ENCODE measurements around the gene LDHAL6B.
A peak's percentile ranks its signal among the peaks of the same experiment; 100 is the strongest.

The LDHAL6B gene

GRCh38 chr15:59227021-59227420 lies 20.4 kb downstream of the LDHAL6B start:
- H3K27ac ChIP-seq: no peak overlapping the region
- DNase-seq (ENCODE audit: low spot score): no peak

GRCh38 chr15:59229015-59229414 lies 22.4 kb downstream of the LDHAL6B start:
- DNase-seq (ENCODE audit: low spot score): no peak
- Histone ChIP-seq H3K27ac (no peak overlapping the region), H3K4me3 (no peak overlapping the region)
- TF ChIP-seq, protein P1, sequence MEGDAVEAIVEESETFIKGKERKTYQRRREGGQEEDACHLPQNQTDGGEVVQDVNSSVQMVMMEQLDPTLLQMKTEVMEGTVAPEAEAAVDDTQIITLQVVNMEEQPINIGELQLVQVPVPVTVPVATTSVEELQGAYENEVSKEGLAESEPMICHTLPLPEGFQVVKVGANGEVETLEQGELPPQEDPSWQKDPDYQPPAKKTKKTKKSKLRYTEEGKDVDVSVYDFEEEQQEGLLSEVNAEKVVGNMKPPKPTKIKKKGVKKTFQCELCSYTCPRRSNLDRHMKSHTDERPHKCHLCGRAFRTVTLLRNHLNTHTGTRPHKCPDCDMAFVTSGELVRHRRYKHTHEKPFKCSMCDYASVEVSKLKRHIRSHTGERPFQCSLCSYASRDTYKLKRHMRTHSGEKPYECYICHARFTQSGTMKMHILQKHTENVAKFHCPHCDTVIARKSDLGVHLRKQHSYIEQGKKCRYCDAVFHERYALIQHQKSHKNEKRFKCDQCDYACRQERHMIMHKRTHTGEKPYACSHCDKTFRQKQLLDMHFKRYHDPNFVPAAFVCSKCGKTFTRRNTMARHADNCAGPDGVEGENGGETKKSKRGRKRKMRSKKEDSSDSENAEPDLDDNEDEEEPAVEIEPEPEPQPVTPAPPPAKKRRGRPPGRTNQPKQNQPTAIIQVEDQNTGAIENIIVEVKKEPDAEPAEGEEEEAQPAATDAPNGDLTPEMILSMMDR (IDR thresholded peaks at IDR 0.05): no peak

More at GRCh38 chr15:59227021-59227420, 20.4 kb downstream of the LDHAL6B start:
- H3K4me3 ChIP-seq: no peak overlapping the region
- TF ChIP-seq, protein P1 (IDR thresholded peaks at IDR 0.05): no peak

DNA sequence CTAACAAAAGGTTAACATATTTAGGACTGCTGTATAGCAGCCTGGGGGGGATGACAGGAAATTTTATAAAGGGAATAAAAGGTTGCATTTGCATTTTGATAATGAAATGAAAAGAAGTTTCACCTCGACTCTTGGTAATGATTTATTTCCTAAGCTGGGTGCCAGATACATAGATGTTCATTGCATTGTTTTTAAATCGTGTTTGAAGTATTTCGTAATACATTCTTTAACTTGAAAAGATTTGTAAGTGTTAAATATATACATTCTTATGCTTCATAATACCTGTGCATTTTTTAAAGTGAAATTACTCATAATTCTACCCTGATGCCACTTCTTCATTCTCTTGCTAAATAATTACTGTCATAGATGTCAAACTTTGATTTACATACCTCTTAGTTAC lies 22.8 kb downstream of the LDHAL6B start:
- Histone ChIP-seq H3K4me3 (no peak overlapping the region), H3K27ac (no peak overlapping the region)
- TF ChIP-seq, protein P1 (IDR thresholded peaks at IDR 0.05): no peak
- no peak for DNase-seq (ENCODE audit: low spot score)

- Histone ChIP-seq H3K4me3 (no peak overlapping the region), H3K27ac (peak overlapping the region; percentile 16 to 55)
- DNase-seq (ENCODE audit: low spot score): no peak
- TF ChIP-seq, protein P1 (IDR thresholded peaks at IDR 0.05): no peak
Measured at GRCh38 chr15:59230531-59231055, 23.9 kb downstream of the LDHAL6B start.

- no peak for DNase-seq (ENCODE audit: low spot score)
- TF ChIP-seq, protein P1 (IDR thresholded peaks at IDR 0.05): no peak
- Histone ChIP-seq H3K27ac (peak overlapping the region; percentile 46 to 55), H3K4me3 (peak overlapping the region; percentile 29)
Measured at GRCh38 chr15:59232476-59232875, 25.8 kb downstream of the LDHAL6B start.

DNA sequence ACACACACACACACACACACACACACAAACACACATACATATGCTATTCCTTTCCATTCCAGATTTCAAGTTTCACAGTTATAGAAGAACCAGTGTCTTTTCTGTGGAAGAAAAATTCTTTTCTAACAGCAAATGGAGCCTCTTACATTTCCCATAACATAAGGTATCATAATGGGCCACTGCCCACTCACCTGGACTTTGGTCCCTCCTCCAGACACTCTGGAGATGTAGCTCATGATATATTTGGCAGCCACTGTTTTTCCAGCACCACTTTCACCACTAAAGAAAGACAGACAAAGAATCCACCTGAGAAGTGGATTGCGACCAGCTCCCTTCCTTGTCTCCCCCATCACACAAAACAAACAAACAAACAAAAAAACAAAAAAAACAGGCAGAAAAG lies 29.8 kb downstream of the LDHAL6B start:
- no peak for DNase-seq (ENCODE audit: low spot score)
- TF ChIP-seq, protein P1 (IDR thresholded peaks at IDR 0.05): no peak

DNA sequence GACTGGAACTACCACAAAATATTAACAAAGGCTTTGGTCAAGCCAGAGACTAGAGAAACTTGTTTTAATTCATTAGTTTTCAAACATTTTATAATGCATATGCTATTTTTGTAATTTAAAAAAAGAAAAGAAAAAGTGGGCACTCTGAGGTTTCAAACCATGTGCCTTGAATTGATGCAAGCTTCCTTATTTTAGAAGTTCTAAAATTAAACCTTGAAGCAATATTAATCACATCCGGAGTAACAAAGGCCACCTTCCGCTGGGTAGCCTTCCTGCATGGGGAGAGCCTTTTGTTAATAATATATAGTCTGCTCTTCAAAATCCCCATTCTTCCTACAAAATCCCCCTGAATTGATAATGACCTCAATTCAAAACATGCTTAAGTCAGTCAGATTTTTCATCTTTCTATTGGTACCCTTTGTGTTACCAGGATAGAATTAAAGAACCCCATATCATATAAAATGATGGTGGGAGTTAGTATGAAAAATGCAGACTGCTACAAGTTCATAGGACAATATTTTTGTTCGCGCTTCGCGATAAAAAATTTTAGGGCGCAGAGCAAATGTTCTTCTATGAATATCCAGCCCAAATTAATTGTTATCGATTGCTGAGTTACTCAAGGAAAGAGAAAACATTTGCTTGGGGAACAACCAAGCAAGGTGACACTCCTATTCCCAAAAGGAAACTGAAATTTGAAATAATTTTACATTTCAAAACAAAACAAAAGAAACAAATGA lies 30.6 kb downstream of the LDHAL6B start:
- TF ChIP-seq, protein P1 (IDR thresholded peaks at IDR 0.05): no peak
- Histone ChIP-seq H3K27ac (peak overlapping the region in 1 of 2 donors; percentile 28), H3K4me3 (no peak overlapping the region)
- no peak for DNase-seq (ENCODE audit: low spot score)

More for the DNA sequence above, 29.8 kb downstream of the LDHAL6B start:
- H3K27ac ChIP-seq: peak overlapping the region in 1 of 2 donors; percentile 28
- H3K4me3 ChIP-seq: no peak overlapping the region
